GM19463 (cell line): Measurements from ENCODE around the gene ABCB7.
"Not testable (repeated sequence)": the region's sequence is repeated elsewhere in the genome, so short reads cannot be mapped to it uniquely, and the experiment has no call there.

ENCODE experiments used
- ATAC-seq: cut with Tn5 transposase; IDR thresholded peaks from one replicate; pipeline ENCODE4 v1.9.1; 2021; ENCODE audit warnings: mild to moderate bottlenecking, moderate library complexity; ENCODE audit not compliant: unreplicated experiment

ABCB7 gene

GRCh38 chrX:75106772-75107171, 49.3 kb downstream of the ABCB7 start:
- no peak for ATAC-seq

- ATAC-seq, result no peak
Measured at GRCh38 chrX:75096331-75096730, 59.8 kb downstream of the ABCB7 start.

- no peak for ATAC-seq
Measured at GRCh38 chrX:75086731-75087195, 69.3 kb downstream of the ABCB7 start.

DNA sequence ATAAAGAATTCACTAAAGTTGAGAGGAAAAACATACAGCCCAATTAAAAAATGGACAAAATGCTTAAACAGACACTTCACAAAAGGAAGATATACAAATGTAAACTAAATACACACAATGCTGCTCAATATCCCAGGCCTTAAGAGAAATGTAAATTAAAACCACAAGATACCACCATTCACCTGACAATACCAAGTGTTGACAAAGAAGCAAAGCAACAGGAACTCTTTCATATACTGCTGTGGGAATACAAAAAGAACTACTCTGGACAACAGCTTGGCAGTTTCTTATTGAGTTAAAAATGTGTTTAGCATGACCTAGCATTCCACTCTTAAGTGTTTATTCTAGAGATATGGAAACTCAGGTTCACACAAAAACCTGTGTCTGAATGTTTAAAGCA, 71.3 kb downstream of the ABCB7 start:
- ATAC-seq, result no peak

DNA sequence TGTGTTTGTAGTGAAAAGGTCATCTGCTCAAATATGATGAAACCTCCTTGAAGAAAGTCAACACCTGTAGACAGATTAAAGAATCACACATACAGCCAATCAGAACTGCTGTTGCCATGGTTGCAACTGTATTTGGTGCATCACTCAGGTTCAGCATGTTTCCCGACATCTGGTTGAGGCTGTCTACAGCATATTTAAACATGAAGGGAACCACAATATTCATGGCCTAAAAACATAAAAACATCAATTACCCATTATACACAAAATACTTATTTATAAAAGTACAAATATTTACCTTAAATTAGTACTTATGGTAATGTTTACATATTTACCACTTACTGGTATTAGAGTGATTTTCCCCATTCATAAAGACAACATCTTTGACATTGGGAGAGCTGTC, 79.7 kb downstream of the ABCB7 start:
- no peak for ATAC-seq

DNA sequence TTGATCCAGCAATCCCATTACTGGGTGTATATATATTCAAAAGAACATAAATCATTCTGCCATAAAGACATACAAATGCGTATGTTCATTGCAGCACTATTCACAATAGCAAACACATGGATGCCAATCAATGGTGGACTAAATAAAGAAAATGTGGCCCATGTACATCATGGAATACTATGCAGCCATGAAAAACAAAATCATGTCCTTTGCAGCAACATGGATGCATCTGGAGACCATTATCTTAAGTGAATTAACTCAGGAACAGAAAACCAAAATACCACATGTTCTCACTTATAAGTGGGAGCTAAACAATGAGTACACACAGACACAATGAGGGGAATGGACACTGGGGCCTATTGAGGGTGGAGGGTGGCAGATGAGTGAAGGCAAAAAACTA, 81.6 kb downstream of the ABCB7 start:
- no peak for ATAC-seq

DNA sequence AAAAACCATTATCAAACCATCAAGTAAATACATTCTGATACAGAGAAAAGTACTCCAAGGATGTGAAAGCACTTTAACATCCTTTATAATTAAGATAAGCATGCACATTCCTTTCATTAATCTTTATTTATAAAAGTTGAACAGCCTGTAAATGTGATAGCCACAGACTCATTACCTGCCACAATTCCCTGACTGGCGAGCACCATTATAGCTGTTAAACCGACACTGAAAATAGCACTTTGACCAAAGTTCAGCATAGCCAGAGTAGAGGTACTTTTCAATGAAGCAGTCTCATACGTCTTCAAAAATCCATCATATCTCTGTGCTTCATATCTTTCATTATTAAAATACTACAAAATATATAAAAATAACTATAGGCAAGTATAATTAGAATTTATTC, 84.7 kb downstream of the ABCB7 start:
- ATAC-seq, result no peak

DNA sequence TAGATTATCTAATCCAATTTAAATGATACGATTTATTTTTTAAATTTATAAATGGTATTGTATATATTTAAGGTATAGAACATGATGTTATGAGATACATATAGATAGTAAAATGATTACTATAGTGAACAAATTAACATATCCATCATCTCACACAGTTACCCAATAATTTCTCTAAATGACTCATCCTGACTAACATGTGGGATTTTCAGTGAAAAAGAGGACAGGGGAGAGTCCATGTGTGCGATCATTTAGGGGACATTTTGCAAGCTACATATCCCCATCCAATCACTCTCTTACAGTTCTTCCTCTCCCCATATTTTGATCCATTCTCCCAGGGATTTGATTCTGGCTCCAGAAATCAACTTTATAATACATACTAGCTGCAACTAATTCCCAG, 88.2 kb downstream of the ABCB7 start:
- ATAC-seq, result no peak

DNA sequence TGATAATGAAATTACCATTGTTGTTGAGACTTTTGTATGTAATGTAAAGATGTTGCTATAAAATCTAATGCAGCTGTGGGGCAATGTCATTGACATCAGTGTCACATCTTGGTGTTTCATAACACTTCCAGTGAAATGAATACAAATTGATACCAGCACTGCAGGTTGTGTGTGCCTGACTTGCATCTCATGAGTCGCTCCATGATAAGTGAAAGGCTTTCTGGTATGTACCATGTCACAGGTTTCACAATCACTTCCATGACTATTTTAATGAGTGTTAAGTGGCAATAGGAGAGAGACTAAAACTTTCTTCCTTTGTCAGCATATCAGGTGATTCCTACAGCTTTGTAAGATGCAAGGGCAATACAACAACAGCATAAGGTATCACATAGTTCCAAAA, 94.4 kb downstream of the ABCB7 start:
- ATAC-seq, result no peak

GRCh38 chrX:75051047-75051446, 105.0 kb downstream of the ABCB7 start:
- ATAC-seq, result no peak

- ATAC-seq, result no peak
Measured at GRCh38 chrX:75045369-75045768, 110.7 kb downstream of the ABCB7 start.

- not testable (repeated sequence) for ATAC-seq
Measured at GRCh38 chrX:75044142-75044541, 111.9 kb downstream of the ABCB7 start.

DNA sequence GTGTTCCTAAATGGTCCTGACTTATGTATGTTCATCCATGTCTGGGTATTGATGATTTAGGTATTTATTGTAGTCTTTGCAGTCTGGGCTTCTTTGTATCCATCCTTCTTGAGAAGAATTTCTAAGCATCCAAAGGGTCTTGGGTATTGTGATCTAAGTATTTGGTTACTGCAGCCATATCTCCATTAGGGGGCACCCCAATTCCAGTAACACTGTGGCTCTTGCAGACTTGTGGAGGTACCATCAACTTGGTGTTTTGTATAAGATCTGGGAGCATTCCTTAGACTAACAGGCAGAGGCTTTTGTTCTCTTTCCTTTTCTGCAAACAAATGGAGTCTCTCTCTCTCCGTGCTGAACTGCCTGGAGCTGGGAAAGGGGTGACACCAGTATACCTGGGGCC, 117.2 kb downstream of the ABCB7 start:
- ATAC-seq, result no peak
